ENCODE measurements around the gene ZBED2.

Gene ZBED2

GRCh38 chr3:111601810-111602209, 6.7 kb upstream of the ZBED2 start:
- DNase-seq, result no peak

- no peak for DNase-seq
Observed at GRCh38 chr3:111598552-111598951, 3.4 kb upstream of the ZBED2 start.

- DNase-seq, result no peak
Observed at GRCh38 chr3:111598139-111598538, 3.0 kb upstream of the ZBED2 start.

- no peak for DNase-seq
Observed at GRCh38 chr3:111596328-111596727, 1.2 kb upstream of the ZBED2 start.

- no peak for DNase-seq
Observed at GRCh38 chr3:111594781-111595180, 365 bp downstream of the ZBED2 start.

- DNase-seq, result no peak
Observed at GRCh38 chr3:111594205-111594604, 941 bp downstream of the ZBED2 start.

- no peak for DNase-seq
Observed at GRCh38 chr3:111593666-111594065, 1.5 kb downstream of the ZBED2 start.

- DNase-seq, result no peak
Observed at GRCh38 chr3:111592936-111593335, 2.2 kb downstream of the ZBED2 start.

- no peak for DNase-seq
Observed at GRCh38 chr3:111592143-111592542, 3.0 kb downstream of the ZBED2 start.

GRCh38 chr3:111591555-111591954, 3.6 kb downstream of the ZBED2 start:
- DNase-seq, result no peak

- DNase-seq, result no peak
Observed at GRCh38 chr3:111590143-111590491, 5.0 kb downstream of the ZBED2 start.

- no peak for DNase-seq
Observed at GRCh38 chr3:111589303-111590142, 5.6 kb downstream of the ZBED2 start.

- no peak for DNase-seq
Observed at GRCh38 chr3:111588527-111588926, 6.6 kb downstream of the ZBED2 start.

GRCh38 chr3:111585217-111585616, 9.9 kb downstream of the ZBED2 start:
- no peak for DNase-seq

- DNase-seq, result no peak
Observed at GRCh38 chr3:111584744-111585143, 10.4 kb downstream of the ZBED2 start.

GRCh38 chr3:111582120-111582474, 13.0 kb downstream of the ZBED2 start:
- DNase-seq, result no peak

GRCh38 chr3:111581403-111582119, 13.6 kb downstream of the ZBED2 start:
- no peak for DNase-seq

GRCh38 chr3:111579495-111579894, 15.7 kb downstream of the ZBED2 start:
- DNase-seq, result no peak

GRCh38 chr3:111578867-111579266, 16.3 kb downstream of the ZBED2 start:
- DNase-seq, result no peak

GRCh38 chr3:111577798-111578685, 17.1 kb downstream of the ZBED2 start:
- DNase-seq, result no peak

GRCh38 chr3:111577113-111577512, 18.0 kb downstream of the ZBED2 start:
- no peak for DNase-seq

- DNase-seq, result peak; percentile 22 to 30
Observed at GRCh38 chr3:111571907-111572460, 23.2 kb downstream of the ZBED2 start.

GRCh38 chr3:111571282-111571681, 23.9 kb downstream of the ZBED2 start:
- no peak for DNase-seq

All from activated CD4-positive, alpha-beta T cell treated with anti-CD3 and anti-CD28 coated beads, Interleukin-2, amount 50 U/mL, for 4 hours (primary cell).